GM19324 (cell line): ENCODE measurements around the gene MEGF6.

Source experiments
- ATAC-seq: cut with Tn5 transposase; IDR thresholded peaks from one replicate; pipeline ENCODE4 v1.9.1; 2021; ENCODE audit warnings: mild to moderate bottlenecking, moderate library complexity; ENCODE audit not compliant: unreplicated experiment, low FRiP score

The MEGF6 gene

DNA sequence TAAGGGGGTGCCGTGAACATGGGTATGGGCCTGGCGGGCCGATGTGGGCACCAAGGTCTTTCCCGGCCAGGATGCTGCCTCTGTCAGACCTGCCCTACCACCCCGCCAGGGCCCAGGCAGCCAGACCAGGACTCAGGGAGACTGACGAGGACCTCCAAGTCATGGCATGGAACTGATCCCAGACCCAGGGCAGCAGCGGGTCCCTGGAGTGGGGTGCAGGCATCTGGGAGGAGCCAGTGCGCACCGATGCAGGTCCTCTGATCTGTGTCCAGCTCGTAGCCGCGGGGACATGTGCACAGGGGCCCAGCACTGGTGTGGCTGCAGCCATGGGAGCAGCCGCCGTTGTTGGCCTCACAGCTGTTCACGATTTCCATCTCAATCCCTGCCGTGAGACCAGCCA is 100.0 kb downstream of the MEGF6 start:
- no peak for ATAC-seq

DNA sequence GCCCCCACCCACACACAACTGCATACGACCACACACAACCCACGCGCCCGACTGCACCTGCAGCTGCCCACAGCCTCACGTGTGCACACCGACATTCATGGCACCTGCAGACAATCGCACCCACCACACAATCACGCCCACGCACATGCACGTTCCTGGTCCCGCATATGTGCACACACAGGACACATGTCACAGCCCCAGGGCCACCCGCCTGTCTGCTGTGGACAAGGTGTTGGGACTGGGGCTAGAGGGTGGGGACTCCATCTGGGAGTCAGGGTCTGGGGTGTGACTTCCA is 100.4 kb downstream of the MEGF6 start:
- ATAC-seq = no peak

DNA sequence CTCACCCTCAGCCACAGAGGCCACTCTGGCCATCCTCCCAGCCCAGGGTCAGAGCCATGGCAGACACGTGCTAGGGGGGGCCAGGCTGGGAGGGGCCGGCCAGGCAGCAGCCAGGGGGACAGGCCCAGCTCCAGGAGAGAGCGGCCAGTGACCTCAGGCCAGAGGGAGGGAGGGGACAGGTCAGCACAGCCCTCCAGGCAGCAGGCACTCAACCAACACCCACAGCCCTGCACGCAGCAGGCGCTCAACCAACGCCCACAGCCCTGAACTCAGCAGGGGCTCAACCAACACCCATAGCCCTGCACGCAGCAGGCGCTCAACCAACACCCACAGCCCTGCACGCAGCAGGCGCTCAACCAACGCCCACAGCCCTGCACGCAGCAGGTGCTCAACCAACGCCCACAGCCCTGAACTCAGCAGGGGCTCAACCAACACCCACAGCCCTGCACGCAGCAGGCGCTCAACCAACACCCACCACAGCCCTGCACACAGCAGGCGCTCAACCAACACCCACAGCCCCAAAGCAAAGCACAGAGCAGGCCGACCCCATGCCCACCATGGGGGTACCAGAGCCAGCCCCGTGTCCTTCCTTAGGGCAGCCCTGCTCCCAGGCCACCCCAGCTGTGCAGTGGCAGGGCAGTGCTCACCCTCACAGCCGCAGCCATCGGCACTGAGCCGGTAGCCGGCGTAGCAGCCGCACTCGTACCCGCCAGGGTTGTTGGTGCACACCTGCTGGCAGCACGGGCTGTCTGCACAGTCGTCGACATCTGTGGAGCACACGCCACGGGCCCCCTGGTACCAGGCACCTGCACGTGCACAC is 101.0 kb downstream of the MEGF6 start:
- no peak for ATAC-seq

DNA sequence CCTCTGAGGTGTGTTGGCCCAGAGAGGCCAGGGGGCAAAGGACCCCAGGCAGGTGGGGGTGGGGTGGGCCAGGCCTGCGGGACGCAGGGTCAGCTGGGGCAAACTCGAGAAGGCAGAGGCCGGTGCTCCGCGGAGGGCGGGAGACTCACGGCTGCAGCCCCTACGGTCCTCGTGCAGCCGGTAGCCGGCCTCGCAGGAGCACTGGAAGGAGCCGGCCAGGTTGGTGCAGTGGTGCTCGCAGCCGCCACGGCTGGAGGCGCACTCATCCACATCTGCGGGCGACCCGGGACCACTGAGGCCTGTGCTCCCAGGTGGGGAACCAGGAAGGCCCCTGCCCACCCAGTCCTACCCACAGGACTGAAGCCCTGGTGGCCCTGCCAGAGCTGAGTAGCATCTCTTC is 101.6 kb downstream of the MEGF6 start:
- no peak for ATAC-seq

DNA sequence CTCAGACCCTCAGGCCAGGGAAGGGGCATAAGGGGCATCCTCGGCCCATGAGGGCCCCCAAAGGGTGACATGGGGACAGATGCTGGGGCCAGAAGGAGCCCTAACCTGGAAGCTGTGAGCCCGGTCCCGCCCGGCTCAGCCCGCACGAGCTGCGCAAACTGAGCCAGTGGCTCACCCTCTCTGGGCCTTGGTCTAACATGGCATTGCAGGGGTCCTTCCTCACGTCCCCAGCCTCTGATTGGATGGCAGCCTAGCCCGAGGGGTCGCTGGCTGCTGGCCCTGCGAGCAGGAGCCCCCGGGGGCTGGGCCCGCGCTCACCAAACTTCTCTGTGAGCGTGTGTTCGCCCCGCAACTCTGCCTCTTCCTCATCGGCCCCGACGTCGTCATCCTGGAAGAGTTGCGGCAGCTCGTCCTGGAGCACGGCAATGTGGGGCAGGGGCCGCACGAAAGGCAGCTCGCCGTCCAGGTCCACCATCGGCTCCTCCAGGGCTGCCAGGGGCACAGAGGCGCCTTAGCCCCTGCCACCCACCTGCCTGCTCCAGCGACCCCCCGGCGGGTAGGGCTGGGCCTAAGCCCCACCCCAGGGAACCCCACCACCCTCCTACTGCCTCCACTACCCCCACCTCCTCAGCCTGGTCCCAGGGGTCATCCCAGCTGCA is 102.4 kb downstream of the MEGF6 start:
- ATAC-seq = no peak

DNA sequence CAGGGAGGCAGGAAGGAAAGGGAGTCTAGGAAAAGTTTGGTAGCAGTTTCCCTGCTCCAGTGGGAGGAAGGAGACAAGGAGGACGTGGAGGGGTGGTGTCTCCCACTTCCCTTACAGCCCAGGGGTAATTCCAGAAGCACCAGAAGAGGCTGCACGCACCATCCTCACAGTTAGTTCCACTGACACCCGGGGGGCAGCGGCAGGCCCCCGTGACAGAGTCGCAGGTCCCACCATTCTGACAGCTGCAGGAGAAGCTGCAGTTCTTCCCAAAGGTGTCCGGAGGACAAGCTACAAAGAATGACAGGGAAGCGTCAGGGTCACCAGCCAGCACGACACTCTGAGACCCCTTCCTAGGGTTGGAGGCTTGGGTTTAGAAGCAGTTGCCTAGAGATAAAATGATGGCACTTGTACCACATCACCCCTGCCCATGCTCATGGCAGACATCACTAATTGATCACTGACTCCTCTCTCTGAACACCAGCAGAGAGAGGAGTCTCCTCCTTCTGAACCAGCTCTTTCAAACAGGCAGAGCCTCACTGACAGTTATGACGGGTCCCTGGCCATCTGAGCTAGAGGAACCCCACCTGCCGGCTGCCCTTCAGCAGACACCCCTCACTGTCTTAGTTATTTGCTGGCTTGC is 103.6 kb downstream of the MEGF6 start:
- ATAC-seq = no peak

DNA sequence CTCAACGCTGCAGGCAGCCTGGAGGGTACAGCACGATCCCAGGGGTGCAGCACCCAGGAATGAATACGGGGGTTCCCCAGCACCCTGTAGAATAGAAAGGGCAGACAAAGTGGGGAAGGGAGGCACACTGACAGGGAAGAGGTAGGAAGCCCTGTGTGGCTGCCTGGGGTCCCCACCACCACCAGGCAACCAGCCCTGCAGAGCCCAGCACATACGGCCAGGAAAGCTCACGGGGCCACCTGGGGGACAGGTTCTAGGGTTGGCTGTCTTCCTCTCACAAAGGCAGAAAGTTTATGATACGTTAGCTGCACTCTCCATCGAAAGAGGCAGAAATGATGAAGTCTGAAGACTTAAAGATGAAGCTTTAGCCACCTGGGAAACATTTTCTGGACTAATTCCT is 104.4 kb downstream of the MEGF6 start:
- ATAC-seq = no peak

DNA sequence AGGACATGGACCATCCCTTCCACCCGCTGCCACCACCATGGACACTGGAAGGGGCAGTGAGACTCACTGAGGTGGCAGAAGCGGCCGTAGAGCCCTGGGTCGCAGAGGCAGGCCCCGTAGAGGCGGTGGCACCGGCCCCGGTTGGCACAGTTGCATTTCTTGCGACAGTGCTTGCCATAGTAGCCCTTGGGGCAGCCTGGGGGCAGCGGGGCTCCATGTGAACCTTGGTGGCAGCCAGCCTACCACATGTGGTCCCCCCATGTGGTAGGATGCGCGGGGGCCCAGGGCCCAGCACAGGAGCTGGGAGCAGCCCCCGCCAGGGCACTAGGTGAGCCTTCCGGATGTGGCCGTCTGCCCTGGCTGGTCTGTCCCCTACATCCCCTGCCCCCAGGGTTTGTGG is 105.3 kb downstream of the MEGF6 start:
- no peak for ATAC-seq

DNA sequence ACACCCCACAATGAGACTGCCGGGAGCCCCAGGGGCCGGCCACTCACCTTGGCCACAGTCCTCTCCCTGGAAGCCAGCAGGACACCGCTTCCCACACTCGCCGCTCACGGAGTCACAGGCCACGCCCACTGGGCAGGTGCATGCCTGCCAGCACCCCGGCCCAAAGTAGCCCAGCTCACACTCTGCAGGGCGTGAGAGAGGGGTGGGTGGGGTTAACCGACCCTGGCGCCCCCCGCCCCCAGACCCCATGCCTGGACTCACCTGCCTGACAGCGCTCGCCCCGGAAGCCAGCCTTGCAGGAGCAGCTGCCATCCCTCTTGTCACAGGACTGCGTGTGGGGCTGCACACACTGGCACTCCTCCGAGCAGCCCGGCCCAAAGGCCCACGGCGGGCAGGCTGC is 106.1 kb downstream of the MEGF6 start:
- no peak for ATAC-seq

DNA sequence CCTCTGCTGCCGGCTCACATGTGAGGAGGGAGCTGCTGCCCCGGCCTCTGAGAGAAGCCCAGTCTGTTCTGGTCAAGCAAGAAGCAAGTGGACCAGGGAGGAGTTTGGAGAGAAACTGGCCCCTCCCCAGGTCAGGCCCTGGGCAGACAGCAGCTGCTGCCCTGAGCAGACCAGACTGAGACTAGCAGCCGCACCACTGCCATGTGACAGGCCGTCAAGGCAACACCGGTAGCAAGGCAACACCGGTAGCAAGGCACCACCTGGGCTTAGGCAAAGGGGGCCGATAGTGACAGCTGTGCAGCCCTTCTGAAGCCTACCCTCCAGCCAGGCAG is 106.5 kb downstream of the MEGF6 start:
- no peak for ATAC-seq

DNA sequence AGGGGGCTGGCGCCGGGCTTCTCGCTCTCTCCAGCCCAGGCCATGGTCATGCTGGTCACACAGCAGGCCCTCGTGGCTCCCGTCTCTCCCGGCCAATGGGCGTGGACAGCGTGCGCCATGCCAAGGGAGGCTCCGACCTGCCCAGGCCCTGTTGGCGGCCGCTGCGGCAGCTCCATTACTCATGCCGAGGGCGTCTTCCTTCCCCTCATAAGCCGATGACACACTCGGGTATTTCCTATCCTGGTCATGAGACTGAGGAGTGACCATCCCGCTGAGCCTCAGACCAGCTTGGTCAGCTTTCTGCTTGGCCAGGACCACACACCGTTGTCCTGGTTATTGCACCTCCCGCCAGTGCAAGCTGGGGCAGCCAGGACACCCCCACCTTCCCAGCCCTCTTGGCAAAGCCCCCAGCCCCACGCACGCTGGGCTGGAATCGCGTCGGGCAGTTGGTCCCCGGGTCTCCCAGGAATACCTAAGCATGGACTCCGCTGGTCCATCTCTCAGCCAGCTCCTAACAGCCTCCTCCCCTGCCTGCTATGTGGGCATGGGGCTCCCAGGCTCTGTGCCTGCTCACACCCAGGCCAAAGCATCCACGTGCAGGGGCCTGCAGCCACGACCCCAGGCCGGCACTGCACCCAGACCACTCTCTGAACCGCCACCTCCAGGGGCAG is 107.0 kb downstream of the MEGF6 start:
- ATAC-seq = no peak

DNA sequence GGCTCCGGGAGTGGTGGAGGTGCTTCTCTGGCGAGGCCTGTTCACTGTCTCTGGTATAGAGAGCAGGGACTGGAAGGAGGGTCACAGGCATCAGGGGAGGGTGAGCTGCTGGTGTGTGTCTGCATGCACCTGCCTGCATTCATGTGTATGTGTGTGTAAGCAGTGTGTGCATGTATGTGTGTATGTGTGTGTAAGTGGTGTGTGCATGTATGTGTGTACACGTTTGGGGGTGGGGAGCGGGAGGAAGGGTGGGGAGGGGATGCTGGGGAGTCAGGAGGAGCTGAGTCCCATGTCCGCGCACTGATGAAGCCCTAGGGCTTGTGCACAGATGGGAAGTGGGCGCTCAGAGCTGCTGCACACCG is 107.8 kb downstream of the MEGF6 start:
- no peak for ATAC-seq

DNA sequence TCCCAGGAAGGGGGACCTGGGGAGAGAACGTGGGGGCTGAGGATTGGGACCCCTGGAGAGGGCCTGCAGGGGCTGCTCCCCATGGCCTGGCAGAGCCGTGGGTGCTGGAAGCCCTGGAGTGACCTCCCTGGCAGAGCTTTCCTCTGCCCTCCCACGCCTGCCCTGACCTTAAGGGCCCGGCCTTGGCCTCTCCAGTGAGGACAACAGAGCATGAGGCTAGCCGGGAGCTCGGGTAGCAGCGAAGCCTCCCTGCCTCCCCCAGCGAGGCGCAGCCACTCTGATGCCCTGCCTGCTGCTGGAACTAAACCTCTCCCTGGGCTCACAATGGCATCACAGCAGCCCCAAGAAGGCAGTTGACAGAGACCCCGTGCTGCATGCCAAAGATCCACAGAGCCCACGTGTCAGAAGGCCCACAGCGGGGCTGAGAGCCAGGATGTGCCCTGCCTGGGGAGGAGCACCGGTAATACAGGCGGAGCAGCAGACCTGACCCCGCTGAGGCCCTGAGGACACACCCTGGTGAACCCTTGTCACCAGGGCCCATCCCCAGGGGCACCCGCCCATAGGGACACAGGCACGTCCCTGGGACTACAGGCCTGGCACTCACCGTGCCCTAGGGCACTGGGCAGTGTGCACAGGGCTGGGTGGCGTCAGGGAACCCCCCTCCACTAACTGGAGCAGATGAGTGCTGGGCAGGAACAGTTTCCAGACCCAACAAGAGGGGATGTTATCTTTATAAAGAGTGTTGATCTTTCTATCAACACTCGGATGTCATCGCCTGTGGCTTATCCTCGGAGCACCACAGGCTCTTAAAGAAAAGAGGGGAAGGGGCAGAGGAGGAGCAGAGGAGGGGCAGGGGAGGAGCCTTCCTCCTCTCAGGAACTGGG is 108.4 kb downstream of the MEGF6 start:
- no peak for ATAC-seq

DNA sequence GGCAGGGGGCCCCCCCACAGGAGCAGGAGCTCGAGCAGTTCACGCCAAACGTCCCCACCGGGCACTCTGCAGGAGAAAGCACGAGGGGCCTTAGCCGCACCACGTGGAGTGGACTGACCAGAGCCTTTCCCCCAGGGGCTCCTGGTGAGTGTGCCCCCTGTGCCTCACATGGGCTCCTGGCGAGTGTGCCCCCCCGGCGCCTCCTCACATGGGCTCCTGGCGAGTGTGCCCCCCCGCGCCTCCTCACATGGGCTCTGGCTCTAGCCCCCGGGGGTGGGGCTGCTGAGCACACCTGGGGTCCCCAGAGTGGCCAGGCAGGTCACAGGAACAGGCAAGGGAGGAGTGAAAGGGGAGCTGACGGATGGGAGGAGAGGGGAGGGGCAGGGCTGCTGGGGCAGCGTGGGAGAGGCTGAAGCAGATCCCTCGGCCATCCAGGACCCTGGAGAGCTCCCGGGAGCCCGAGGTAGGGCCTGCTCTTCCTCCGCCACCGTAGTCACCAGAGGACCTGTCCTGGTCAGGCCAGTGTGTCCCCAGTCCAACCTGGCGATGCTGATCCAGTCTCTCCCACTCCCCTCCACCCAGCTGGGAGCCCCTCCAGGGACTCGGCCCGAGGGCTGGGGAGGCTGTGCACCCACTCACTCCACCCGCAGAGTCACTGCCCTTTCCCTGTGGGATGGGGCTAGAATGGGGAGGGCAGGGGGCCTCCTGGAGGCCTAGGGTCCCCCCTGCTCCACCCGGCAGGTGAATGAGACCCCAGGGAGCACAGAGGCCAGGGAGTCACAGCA is 109.3 kb downstream of the MEGF6 start:
- no peak for ATAC-seq

DNA sequence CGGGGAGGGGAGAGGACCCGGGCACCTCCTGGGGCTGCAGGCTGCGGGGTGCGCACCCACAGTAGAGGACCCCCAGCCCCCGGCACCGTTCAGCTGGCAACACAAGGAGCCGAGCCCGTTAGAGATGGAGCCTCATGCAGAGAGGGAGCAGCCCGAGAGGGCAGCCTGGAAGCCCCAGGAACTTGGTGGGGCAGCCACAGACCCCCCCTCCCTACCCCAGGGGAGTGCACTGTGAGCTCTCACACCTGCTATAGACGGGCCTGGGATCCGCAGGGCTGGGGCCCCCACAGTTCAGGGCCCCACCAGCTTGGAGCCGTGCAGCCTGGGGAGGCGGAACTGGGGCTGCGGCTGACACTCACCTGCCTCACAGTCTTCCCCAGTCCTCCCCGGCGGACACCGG is 109.9 kb downstream of the MEGF6 start:
- ATAC-seq = no peak

DNA sequence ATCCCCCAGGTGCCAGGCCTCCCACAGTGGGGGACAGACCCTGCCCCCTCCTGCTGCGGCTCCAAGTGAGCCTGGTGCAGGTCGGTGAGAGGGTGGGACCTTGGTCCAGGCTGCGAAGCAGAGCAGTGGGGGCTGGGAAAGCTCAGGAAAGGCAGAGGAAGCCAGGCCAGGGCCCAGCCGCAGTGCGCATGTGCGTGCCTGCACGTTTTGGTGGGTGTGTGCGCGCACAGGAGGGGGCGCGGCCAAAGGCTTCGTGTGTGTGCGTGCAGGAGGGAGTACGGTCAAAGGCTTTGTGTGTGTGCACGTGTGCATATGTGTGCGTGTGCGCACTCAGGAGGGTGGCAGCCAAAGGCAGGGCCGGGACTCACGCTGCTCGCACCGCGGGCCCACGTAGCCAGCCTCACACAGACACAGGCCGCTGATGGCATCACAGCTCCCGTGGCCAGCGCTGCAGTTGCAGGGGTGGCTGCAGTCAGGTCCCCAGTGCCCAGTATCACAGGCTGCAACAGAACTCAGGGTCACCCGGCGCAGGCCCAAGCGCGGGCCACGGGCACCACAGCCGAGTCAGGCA is 111.0 kb downstream of the MEGF6 start:
- no peak for ATAC-seq

DNA sequence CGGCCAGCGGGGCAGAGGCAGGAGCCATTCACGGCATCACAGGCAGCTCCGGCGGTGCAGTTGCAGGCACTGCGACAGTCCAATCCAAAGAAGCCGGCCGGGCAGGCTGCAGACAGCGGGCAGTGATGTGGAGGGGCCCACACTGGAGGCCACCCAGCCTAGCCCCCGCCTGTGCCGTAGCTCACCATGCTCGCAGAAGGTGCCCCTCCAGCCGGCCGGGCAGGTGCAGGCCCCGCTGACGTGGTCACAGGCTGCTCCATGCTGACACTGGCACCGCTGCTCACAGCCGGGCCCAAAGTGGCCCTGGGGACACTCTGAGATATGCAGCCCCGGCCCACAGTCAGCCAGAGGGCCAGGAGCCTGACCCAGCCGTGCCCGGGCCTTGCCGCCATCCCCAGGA is 111.7 kb downstream of the MEGF6 start:
- no peak for ATAC-seq

DNA sequence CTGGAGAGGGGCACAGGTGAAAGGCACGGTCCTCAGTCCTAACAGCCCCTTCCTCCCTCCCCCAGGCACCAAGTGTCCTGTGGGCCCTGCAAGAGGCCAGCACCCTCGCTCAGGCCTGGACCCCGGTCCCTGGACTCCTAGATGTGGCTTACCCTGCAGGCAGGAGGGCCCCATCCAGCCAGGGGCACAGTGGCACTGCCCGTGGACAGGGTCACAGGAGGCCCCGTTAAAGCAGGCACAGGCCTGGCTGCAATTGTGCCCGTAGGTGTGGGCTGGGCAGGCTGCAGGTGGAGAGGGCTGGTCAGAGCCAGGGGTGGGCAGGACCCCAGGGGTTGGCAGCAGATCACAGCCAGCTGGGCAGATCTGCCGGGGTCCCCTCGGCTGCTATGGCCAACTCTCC is 112.3 kb downstream of the MEGF6 start:
- no peak for ATAC-seq

DNA sequence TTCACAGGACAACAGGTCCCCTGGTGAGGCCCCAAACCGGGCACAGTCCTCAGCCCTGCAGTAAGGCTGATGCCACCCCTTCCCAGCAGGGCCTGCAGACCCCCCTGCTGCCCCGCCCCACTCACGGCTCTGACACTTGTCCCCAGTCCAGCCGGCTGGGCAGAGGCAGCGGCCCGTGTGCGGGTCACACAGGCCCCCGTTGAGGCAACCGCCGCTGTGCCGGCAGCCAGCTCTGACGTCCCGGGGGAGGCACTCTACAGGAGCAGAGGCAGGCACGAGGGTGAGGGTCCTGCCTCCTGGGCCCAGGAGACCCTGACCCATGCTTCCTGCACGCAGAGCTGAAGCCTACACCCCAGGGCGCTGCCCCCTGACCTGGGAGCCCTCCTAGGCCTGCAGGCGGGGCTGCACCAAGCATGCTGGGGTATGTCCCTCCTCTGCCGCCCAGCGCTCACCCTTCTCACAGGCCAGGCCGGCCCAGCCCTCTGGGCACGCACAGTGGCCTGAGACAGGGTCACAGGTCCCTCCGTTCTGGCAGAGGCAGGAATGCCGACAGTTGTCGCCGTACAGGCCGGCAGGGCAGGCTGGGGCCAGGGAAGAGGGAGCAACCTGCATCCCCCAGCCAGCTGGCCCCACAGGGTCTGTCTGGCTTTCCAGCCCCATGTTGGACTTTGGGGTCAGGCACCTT is 112.9 kb downstream of the MEGF6 start:
- ATAC-seq = no peak
